ENCODE measurements around the gene SLC7A11. TPM values are rescaled to one million over a fixed set of nuclear protein-coding genes. Genes with fewer than 3 reads are reported as not detected.

Gene SLC7A11
- total and polyA plus RNA-seq, 10 of the 15 experiments (the other 5 are each of a cell fraction or from before 2014, with no cell fraction given), result 1.6 to 9.8 (median 3.5) TPM

GRCh38 chr4:138190452-138190858 lies 51.7 kb downstream of the SLC7A11 start:
- H3K9ac ChIP-seq (ENCODE audit: control insufficient read depth, insufficient read depth, low read length), result no peak overlapping the region; the same call in 1 of the 2 replicates
- in situ Hi-C loops (cut with MboI), result no loop called here
- peak overlapping the region; percentile 59 for H3K4me2 ChIP-seq (ENCODE audit: control insufficient read depth, insufficient read depth)
- no peaks in the 10 kb centered on the region for H3K79me2 ChIP-seq (ENCODE audit: control insufficient read depth, insufficient read depth, low read length)
- peak overlapping the region; percentile 68 for H2AFZ ChIP-seq (ENCODE audit: control insufficient read depth, low read depth, low read length)
- SMC1A ChIA-PET (ENCODE audit: uncharacterized antibody, unreplicated experiment), result interaction anchor here (0.8 to 6.4 kb wide), 15 partner anchors 9 to 550 kb away, joined by 3 to 71 read pairs (median 5); partner anchors contain the start of gene SLC7A11
- intact Hi-C loops (cut with micrococcal nuclease; ENCODE audit: unreplicated experiment), result loop anchor here (1.0 to 5.0 kb wide), 5 partner anchors 52 to 492 kb away; partner anchors contain the start of gene SLC7A11
- FAIRE-seq (peak; percentile 78), DNase-seq (ENCODE audit: low read depth, low spot score) (peak; percentile 66), ATAC-seq (peak; percentile 89)
- POLR2A ChIA-PET, result interaction anchor here (0.6 to 1.6 kb wide), 7 partner anchors 9 to 203 kb away, joined by 3 to 8 read pairs (median 5); partner anchors contain the start of gene SLC7A11
- no peaks in the 10 kb centered on the region for H3K9me3 ChIP-seq (replicated peaks; ENCODE audit: control insufficient read depth, insufficient read depth, low read length)
- BruUV-seq (replicated peaks), result no TSS peak
- no peaks in the 10 kb centered on the region for H3K36me3 ChIP-seq (ENCODE audit: control insufficient read depth in 2 of 2, insufficient read depth in 2 of 2, low read length in 1 of 2)
- RAD21 ChIA-PET (ENCODE audit: unreplicated experiment), result interaction anchor here (0.8 to 4.2 kb wide), 15 partner anchors 10 to 365 kb away, joined by 3 to 26 read pairs (median 5); partner anchors contain the start of gene SLC7A11
- CTCF ChIA-PET, result interaction anchor here (0.6 to 1.8 kb wide), 10 partner anchors 9 to 891 kb away, joined by 3 to 7 read pairs (median 3); partner anchors contain the start of gene SLC7A11
- H3K27me3 ChIP-seq (replicated peaks in 1 of 2; ENCODE audit: control insufficient read depth in 2 of 2, insufficient read depth in 2 of 2, low read length in 1 of 2), result no peaks in the 10 kb centered on the region
- peaks cover 22% of the 10 kb centered on the region for H3K4me1 ChIP-seq (ENCODE audit: control insufficient read depth, insufficient read depth, low read length)
- H3K27ac ChIP-seq (ENCODE audit: control insufficient read depth, insufficient read depth), result peak overlapping the region; percentile 93
- no peaks in the 10 kb centered on the region for H4K20me1 ChIP-seq (ENCODE audit: control insufficient read depth, insufficient read depth)
- WGBS (ENCODE audit: insufficient coverage, insufficient replicate concordance, low lambda C conversion rate, missing lambda C conversion rate), result 0% methylated on average over 3 of the region's 3 CpGs
- H3K4me3 ChIP-seq, result no peak overlapping the region
- TF ChIP-seq SPI1 (IDR thresholded peaks at IDR 0.05; ENCODE audit: borderline replicate concordance, insufficient read depth, low read depth, low read length) (peak; percentile 96), NBN (IDR thresholded peaks at IDR 0.05) (peak; percentile 69; the same call in 1 of the 2 replicates), DPF2 (IDR thresholded peaks at IDR 0.05) (peak; percentile 97), CBX3 (IDR thresholded peaks at IDR 0.05; ENCODE audit: borderline replicate concordance, low read depth) (no peak), NR2C2 (IDR thresholded peaks at IDR 0.05; ENCODE audit: borderline replicate concordance, control insufficient read depth, insufficient read length, low read depth) (no peak), RCOR1 (conservative IDR thresholded peaks at IDR 0.05; ENCODE audit: low read depth, low read length) (0 out of 2 replicates have a peak, but pooled peaks have one; percentile 69), SUPT20H (IDR thresholded peaks at IDR 0.05; ENCODE audit: borderline replicate concordance, control insufficient read depth, low read depth, low read length) (no peak), MEF2A (IDR thresholded peaks at IDR 0.05; ENCODE audit: insufficient read depth, low read depth, low read length) (peak; percentile 78; the same call in 1 of the 2 replicates), RAD21 (IDR thresholded peaks at IDR 0.05; ENCODE audit: insufficient read depth, low read depth, low read length) (no peak), NR2F1 (conservative IDR thresholded peaks at IDR 0.05) (peak; percentile 92), CHD4 (IDR thresholded peaks at IDR 0.05) (no peak), MTA2 (IDR thresholded peaks at IDR 0.05; ENCODE audit: low read depth) (peak; percentile 99), IRF3 (IDR thresholded peaks at IDR 0.05) (no peak), ZBTB33 (IDR thresholded peaks at IDR 0.05) (no peak), POLR2AphosphoS5 (IDR thresholded peaks at IDR 0.05; ENCODE audit: low read length) (no peak), CREM (IDR thresholded peaks at IDR 0.05; ENCODE audit: low read depth) (peak; percentile 85), JUNB (IDR thresholded peaks at IDR 0.05) (peak; percentile 74), ZNF622 (IDR thresholded peaks at IDR 0.05) (no peak), SIN3A (IDR thresholded peaks at IDR 0.05; ENCODE audit: low read depth, low read length) (no peak), IKZF2 (IDR thresholded peaks at IDR 0.05) (peak; percentile 70 to 73; a peak in 3 of 4 replicates), IKZF1 (conservative IDR thresholded peaks at IDR 0.05) (peak; percentile 56), NFYB (IDR thresholded peaks at IDR 0.05; ENCODE audit: insufficient read depth, low read depth, low read length) (no peak)
